IPS-NIHi7 (cell line): Measurements from ENCODE around the gene KCNJ2.

Experiments
- DNase-seq: peaks from one replicate; pipeline ENCODE4 v3.0.0; 2012; ENCODE audit warnings: mixed read lengths; ENCODE audit errors: extremely low spot score

KCNJ2 gene

DNA sequence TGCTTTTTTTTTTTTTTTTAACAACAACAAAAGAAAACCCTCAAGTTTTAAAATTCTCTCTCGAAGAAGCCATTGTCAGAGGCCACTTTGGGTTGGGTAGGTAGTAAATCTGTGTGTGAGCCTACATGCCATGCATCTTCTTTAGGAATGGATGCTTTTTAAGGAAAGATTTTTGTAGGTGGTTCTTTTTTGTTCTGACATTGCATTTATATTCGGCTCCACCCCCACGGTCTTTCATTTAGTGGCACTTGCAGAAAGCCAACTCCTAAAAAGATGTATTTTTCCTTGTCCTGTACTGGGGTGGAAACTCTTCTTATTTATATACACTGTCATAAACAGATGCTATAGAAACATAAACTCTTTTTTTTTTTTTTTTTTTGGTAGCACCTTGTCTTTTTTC, 35.1 kb downstream of the KCNJ2 start:
- no peak for DNase-seq

DNA sequence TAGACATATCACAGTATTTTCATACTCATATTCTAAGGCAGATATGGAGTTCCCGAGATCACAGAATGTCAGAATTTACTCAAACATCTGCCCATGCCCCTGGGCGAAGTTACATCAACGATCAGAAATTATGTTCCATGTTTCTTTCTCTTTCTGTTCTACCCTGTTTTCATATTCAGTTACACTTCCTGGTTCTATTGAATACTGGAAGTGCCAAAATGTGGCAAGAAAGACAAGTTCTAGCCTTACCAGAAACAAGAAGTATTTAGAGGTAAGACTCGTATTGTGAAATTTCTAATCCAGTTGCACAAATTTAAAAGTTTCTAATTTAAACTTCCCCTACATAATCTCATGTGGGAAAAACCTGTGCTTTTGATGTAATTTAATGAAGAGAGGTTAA, 36.1 kb downstream of the KCNJ2 start:
- no peak for DNase-seq

DNA sequence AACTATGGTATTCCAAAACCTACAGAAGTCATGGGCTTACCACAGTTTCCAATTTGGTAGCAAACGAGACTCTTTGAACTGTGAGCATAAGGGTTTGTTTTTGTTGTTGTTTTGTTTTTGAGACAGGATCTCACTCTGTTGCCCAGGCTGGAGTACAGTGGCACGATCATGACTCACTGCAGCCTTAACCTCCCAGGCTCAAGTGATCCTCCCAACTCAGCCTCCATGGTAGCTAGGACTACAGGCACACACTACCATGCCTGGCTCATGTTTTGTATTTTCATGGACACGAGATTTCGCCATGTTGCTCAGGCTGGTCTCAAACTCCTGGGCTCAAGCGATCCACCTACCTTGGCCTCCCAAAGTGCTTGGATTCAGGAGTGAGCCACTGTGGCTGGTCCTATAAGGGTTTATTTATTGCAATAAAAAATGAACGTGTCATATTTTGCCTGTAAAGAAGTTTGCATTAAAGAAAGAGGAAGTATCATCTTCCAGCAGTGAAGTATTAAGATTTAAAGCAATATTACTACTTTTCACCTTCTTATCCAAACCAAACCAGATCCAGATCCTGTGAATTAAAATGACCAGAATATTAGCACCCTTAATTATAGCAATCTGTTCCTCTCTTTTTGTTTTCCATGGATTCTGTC, 37.2 kb downstream of the KCNJ2 start:
- no peak for DNase-seq

DNA sequence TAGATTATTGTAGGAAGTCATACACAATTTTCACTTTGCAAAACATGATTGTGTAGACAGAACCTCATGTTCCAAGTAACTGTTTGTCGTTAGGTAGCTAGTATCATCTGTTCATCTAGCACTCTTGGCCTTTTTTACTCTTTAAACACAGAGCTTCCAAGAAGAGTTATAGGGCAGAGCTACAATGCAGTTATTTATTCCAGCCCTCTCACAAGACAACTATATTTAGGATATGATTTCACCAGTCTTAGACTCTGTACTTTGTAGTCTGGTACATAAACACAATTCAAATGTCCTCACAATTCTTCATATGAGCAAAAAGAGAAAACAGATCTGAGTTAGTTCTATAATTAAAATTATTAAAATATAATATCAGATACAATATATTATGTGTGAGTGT, 37.9 kb downstream of the KCNJ2 start:
- no peak for DNase-seq

DNA sequence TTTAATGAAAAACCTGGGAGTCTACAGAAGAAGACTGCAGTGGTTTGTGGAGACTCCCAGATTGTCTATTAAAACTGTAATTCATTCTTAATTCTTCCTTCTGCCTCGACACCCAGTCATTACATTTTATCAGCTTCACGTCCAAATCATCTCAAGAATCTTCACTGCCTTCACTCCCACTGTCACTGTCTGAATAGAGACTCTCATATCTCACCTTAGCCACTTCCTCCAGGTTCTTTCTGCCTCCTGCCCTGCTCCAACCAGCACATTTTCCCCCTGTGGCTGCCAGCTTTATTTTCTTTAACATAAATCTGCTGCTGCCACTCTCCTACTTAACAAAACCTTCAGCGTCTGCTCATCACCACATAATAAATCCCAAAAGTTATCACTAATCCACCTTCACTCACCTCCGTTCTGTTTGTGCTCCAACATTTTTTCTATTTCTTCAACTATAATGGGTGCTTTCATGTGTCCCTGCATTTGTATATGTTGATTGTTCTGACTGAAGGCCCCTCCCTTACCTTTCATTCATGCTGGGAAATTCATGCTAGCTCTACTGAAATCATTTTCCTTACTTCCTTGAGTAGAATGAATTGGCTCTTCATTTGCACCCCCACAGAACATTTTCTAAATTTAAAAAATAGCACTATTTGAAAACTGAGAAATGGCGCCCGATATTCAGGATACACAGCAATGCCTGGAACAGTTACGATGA, 38.9 kb downstream of the KCNJ2 start:
- no peak for DNase-seq

DNA sequence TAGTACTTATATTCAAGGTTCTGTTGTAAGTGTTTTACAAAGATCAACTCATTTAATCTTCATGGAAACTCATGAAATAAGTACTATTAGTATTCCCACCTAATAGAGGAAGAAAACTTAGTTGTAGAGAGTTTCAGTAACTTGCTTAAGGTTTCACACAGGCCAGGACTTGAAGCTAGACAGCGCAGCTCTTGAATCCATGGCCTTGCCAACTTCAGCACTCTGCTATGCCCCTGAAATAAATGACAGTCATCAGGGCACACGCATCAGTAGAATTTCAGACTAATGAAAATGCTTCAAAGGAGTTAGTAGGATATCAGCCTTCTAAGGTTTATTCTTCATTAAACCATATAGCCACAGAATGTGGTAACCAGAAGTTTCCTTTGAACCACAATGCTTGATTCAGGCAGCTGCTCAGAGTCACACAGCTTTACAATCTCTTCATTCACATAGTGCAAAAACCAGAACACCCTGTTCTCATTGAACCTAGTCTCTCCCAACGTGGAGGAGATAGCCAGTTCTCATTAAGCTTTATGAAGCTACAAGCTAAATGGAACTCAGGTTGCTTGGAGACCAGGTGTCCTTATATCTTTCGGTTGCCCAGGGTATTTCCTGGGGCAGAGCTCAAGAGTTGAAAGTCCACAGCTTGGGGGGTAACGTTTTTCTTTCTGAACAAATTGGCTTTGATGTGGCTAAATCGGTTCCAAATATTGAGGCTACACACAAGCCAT, 39.7 kb downstream of the KCNJ2 start:
- no peak for DNase-seq

DNA sequence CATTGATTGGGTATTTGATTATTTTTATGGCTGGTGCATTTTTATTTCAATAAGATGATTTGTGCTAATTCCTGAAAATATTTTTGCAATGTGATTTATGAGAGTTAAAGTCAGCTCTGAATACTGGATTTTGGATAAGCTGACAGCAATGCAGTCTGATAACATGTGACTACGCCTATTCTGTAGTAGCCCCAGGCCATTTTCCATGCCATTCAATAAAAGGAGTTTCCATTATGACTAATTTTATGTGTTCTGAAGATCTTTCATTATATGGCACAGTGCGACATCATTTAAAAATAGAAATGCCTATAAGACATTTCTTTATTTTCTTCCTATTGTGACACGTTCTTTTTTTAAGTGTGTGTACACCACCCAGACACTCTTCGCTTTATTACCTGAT, 46.3 kb downstream of the KCNJ2 start:
- no peak for DNase-seq

DNA sequence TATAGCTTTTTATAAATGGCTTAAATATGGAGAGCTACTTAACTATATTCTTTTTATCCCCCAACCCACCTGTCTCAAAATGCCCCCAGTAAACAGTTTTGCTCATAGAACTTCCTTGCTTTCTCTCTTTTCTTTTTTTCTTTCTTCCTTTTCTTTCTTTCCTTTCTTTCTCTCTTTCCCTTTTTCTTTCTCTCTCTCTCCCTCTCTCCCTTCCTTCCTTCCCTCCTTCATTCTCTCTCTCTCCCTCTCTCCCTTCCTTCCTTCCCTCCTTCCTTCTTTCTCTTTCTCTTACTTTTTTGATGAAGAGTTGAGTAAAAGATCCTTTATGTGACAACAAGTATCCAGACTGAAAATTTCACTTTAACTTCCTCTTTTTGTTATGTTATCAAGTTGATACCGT, 48.2 kb downstream of the KCNJ2 start:
- DNase-seq = no peak

DNA sequence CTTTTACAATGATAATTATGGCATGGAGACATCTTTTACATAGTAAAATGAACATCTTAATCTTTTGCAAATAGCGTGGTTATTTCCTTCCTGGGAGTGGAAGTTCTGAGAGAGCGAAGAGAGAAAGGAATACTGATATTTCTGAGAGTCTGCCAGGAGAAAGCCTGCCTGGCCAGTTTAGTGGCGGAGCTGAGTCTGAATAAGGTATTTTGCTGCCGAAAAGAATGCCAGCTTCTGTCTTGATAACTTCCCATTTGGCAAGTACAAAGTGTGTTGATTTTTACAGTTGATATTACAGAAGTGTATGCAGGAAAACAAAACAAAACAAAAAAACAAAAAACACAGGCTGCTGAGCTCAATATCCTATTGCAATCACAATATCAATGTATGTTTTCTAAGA, 55.9 kb downstream of the KCNJ2 start:
- no peak for DNase-seq
